OCI-M1 (cell line): ENCODE measurements around the gene LSM2.

Experiments
- DNase-seq: peaks from one replicate; lab custom pipeline; 2025; lab: John Stamatoyannopoulos, UW

Gene LSM2

DNA sequence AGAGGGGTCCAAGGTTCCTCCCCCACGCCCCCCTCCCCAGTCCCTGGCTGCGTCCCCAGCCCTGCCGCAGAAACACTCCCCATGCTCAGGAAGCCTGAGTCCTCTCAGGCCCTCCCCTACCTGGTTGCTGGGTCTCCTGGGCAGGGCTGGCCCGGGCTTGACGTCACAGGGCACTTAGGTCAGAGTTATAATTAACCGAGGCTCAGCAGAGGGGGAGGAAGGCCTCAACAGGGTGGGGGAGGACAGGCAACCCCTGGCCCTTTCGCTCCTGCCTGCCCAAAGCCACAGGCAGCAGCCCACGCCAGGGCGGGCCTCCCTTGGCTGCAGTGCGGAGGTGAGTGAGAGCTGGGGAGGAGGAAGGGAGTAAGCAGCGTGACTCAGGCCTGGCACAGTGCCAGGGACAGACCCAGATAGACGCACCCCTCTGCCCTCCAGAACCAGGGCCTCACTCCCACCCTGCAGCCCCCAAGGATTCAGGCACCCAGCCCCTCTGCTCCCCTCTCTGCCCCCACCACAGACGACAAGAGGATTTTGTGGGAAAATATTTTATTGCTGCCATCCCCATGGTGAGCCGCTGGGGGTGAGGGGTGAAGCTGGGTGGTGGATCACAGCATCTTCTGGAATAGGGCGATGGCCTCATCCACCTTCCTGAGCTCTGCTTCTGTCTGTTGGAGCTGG, 29.6 kb downstream of the LSM2 start, which contains the start of gene VWA7:
TSS of gene VWA7 (minus strand) at position 340 of the 678 bp plus-strand sequence. CDS start 549 bp downstream, outside the sequence.
- DNase-seq, result peak; percentile 98

DNA sequence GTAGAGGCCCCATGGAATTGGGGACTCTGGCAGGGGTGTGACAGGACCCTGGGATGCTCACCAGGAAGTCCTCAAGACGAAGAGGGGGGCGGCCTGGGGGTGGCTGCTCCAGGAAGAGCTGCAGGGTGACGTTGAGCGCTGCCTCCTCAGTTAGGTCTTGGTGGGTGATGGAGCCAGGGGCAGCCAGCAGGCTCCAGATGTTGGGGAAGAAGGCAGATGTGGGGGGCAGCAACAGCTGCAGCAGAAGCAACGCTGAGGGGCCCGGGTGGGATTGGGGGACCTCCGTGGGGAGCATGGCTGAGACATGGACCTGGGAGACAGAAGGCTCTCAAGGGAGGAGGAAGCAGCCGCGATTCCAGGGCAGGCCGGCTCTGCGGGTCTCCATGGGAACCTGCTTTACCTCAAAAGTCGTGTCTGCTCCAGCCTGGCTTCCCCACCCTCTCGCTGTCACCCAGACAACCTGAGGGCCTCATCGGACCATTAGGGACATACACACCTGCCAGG, 30.2 kb downstream of the LSM2 start:
- DNase-seq, result peak; percentile 88

GRCh38 chr6:31775633-31776484, 30.9 kb downstream of the LSM2 start:
- no peak for DNase-seq

GRCh38 chr6:31775184-31775583, 31.6 kb downstream of the LSM2 start:
- no peak for DNase-seq

GRCh38 chr6:31771992-31772358, 34.8 kb downstream of the LSM2 start:
- no peak for DNase-seq

DNA sequence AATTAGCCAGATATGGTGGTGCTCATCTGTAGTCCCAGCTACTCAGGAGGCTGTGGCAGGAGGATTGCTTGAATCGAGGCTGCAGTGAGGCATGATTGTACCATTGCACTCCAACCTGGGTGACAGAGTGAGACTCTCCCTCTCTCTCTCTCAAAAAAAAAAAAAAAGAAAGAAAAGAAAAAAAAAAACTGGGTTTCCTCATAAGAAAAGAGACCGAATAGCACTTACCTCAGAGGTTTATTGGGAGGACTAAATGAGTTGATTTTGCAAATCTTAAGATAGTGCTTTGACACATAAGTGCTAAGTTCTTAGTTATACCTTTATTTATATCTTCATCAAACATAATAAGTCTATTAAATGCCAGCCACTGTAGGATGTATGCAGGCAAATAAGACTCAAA, 35.9 kb downstream of the LSM2 start:
- no peak for DNase-seq

DNA sequence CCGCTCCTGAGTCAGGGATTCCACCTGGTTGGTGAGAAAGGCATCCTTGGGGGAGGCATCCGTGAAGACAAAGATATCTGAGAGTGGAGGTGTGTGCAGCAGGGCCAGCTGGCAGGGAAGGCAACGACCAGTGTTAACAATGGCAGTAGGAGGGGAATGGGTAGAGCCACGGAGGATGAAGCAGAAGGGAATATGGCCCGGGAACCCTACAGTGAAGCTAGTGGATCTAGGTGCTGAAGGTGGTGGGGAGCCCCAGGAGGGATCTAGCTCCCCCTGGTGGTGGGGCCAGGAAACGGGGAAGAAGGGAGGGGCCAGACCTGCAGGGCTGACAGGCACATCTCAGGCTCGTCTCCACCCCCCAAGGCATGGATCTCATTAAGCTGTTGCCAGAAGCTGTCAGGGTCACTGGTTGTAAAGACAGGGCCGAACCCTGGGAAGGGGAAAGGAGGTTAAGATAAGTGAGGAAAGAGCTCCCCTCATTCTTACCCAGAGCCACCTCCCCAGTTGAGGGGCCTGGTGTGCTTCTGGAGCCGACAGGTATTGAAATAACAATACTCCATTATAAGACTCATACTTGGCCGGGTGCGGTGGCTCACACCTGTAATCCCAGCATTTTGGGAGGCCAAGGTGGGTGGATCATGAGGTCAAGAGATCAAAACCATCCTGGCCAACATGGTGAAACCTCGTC, 36.9 kb downstream of the LSM2 start:
- peak; percentile 96 for DNase-seq

- DNase-seq, result no peak
These were observed 38.2 kb downstream of the LSM2 start for GRCh38 chr6:31768363-31769257.

DNA sequence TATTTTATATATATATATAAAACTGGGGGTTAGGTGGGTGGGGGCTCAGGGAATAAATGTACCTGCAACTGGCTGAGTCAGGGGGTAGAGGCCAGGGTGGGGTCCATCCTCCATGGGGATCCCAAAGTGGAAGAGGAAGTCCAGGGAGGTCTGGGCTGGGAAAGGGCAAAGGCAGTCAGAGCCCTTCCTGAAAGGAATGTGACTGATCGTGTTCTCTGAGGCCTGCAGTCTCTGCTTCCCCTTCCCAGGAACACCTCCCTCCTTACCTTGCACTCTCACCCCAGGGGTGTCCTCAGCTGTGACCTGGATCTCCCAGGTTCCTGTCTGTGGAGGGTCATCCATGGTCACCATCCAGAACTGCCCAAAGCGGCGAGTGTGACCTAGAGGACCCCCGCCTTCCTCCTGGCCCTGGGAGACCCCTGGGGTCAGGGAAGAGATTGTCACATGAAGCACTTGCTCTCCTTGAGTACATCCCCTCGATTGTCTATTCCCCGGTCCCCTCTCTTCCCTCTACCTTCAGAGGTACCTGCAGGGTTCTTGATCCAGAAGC, 39.6 kb downstream of the LSM2 start:
- DNase-seq, result no peak

DNA sequence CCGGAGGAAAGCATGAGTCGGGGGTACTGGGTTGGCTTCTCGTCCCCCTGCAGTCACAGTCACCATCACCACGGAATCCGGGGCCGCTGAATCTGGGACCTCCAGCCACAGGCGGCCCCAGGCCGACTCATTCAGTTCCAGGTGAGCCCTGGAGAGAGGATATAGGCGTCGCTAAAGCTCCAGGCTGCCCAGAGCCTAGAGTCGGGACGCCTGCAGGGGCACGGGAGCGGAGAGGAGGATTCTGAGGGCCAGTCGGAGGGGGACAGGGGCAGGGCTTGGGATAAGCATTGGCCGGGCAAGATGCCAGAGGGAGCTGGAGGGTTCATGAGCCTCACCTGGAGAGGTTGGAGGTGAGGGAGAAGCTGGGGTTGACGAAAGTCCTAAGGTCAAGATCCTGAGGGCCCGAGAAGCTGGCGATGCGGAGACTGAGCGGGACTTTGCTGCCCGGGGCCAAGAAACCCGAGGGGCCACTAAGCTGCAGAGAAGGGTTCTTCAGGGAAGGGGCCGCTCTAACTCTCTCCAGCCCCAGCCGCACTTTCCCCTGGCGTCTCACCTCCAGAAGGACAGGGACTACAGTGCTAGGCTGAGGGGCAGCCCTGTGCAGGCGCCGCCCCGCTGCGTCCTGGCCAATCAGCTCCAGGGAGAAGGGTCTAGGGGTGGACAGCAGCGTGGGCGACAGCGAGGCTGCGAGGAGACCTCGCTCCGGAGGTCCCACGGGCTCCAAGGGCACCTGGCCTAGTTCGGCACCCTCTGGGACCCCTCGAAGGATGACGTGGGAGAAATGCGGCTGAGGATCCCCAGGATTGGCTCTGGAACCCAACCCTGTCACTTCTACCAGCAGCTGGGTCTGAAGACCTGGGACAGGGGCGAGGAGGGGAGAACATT, 40.6 kb downstream of the LSM2 start:
- no peak for DNase-seq

DNA sequence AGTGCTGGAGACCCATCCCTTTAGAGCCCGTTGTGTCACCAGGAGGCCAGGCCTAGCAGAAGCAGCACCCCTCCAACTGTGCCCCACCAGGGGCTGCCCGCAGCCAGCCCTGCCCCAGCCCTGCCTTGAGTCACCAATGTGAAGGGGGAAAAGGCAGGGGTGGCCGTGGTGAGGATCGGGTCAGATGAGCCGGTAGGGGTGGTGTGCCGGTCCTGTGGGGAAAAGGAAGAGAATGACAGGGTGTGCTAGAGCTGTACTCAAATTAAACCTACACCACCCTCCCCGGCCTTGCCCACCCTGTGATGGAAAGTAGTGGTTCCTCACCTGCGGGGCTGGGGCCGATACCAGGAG, 41.2 kb downstream of the LSM2 start:
- DNase-seq, result no peak

DNA sequence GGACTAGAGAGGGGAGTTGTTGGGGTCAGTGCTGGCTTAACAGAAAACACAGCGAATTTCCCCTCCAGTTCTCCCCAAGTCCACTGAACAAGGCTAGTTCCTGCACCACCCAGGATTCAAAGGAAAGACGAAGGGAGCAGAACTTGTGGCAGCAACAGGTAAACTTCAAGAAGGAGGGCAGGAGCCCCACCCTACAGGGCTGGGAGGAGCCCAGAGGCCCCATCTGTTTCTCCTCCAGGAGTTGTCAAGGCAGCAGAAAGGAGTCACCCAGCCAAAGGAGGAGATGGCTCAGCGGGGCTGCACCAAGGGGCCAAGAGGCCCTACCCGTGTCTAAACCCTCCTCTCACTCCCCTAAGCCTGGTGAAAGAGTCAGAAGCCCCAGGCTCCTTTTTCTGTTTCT, 42.6 kb downstream of the LSM2 start:
- DNase-seq, result no peak

GRCh38 chr6:31763619-31763940, 43.2 kb downstream of the LSM2 start:
- DNase-seq, result no peak

GRCh38 chr6:31762878-31763618, 43.7 kb downstream of the LSM2 start:
- no peak for DNase-seq

DNA sequence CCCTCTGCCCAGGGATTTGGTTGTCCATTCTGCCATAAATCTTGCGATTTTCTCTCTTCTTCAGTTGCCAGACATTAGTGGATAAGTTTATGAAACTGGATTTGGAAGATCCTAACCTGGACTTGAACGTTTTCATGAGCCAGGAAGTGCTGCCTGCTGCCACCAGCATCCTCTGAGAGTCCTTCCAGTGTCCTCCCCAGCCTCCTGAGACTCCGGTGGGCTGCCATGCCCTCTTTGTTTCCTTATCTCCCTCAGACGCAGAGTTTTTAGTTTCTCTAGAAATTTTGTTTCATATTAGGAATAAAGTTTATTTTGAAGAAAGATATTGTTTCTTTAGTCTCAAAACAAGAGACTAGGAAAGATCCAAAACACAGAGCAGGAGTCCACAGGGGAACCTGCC, 44.4 kb downstream of the LSM2 start, which contains the start of gene SAPCD1:
TSS of gene SAPCD1 (plus strand) at position 301 of the 400 bp plus-strand sequence. CDS start 399 bp downstream, outside the sequence.
- no peak for DNase-seq

DNA sequence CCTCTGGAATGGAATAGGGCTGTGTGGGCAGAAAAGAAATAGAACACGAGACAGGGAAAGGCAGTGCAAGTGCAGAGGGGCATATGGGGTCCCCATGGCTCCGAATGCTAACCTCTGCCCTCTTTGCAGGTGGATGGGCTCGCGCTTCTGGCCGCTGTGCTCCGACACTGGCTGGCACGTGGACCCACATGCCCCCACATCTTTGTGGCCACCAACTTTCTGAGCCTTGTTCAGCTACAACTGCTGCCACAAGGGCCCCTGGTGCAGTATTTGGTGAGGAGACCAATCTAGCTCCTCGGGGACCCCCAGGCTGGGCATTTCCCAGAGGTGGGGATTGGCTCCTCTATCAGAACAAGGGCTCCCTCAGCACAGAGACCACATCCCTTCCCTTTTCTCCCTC, 45.4 kb downstream of the LSM2 start:
- no peak for DNase-seq

- no peak for DNase-seq
These were observed 46.0 kb downstream of the LSM2 start for GRCh38 chr6:31760790-31761189.

DNA sequence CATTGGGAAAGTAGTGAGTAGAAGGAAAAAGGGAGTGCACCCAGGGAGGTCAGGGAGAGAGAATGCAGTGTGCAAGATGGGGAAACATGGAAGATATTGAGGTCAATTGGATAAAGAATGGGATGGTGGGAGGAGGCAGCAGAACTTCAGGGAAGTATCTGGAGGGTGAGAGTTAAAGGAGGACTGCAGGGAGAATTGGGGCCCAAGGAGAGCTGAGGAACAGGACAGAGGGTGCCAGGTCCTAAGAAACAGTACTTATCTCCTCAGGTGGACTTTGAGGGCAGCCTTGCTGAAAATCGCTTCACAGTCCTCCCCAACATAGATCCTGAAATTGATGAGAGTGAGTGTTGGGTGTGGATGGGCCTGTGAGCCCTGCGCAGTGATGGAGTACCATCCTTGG, 48.5 kb downstream of the LSM2 start:
- DNase-seq, result no peak

DNA sequence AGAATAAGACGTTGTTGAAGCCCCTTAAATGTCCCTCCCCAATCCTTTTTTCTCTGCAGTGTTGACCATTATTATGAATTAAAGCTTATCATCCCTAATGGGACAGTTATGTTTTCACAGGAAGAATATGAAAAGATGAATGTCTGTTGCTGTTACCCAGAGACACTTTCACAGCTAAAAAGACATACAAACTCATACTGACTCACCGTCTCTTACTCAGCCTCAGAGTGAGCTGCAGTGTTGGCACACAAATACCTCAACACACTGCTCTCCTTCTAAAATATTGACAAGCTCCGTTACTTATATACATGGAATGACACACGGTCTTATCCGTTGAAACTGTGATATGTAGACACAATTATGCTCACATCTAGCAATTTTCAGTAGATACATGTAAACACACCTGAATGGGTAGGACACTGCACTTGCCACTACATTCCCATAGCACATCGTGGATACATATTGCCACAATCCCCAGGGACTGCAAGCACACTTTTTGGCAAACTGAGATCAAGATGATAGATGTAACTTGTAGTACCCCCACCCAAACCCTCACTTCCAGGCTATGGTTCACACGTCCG, 53.9 kb downstream of the LSM2 start:
- no peak for DNase-seq
